ENCODE measurements around the gene OLIG1. TPM values are rescaled to one million over a fixed set of nuclear protein-coding genes. Genes with fewer than 3 reads are reported as not detected.

OLIG1 gene
- total and polyA plus RNA-seq, 3 experiments from 2014 or later = not detected

DNA sequence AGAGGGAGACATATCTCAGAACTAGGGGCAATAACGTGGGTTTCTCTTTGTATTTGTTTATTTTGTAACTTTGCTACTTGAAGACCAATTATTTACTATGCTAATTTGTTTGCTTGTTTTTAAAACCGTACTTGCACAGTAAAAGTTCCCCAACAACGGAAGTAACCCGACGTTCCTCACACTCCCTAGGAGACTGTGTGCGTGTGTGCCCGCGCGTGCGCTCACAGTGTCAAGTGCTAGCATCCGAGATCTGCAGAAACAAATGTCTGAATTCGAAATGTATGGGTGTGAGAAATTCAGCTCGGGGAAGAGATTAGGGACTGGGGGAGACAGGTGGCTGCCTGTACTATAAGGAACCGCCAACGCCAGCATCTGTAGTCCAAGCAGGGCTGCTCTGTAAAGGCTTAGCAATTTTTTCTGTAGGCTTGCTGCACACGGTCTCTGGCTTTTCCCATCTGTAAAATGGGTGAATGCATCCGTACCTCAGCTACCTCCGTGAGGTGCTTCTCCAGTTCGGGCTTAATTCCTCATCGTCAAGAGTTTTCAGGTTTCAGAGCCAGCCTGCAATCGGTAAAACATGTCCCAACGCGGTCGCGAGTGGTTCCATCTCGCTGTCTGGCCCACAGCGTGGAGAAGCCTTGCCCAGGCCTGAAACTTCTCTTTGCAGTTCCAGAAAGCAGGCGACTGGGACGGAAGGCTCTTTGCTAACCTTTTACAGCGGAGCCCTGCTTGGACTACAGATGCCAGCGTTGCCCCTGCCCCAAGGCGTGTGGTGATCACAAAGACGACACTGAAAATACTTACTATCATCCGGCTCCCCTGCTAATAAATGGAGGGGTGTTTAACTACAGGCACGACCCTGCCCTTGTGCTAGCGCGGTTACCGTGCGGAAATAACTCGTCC, 45.5 kb upstream of the OLIG1 start:
- no peak for DNase-seq
- Histone ChIP-seq H3K36me3 (ENCODE audit: insufficient read depth, low read length) (no peaks in the 10 kb centered on the region), H3K27me3 (ENCODE audit: insufficient read depth, low read length, poor library complexity, severe bottlenecking) (peaks cover 85% of the 10 kb centered on the region), H3K4me3 (ENCODE audit: low read length) (no peak overlapping the region), H3K27ac (ENCODE audit: low read depth, low read length) (no peak overlapping the region), H3K4me1 (ENCODE audit: insufficient read depth, low read length) (peaks cover 36% of the 10 kb centered on the region), H3K9me3 (ENCODE audit: low read length) (no peaks in the 10 kb centered on the region)
- ChIA-PET CTCF (no interaction called here), POLR2A (no interaction called here)
- Mint-ChIP-seq H3K4me1 (peaks cover 45 to 81% (median 55%) of the 10 kb centered on the region in 3 donors), H3K27me3 (peaks cover 72 to 81% of the 10 kb centered on the region in 2 donors), H3K9me3 (peaks cover 0 to 2% (median 0%) of the 10 kb centered on the region in 5 donors), H3K4me3 (peak overlapping the region; percentile 28 to 64 (median 41)), H3K36me3 (no peaks in the 10 kb centered on the region), H3K27ac (peak overlapping the region in 3 of 8 donors; percentile 31 to 71 (median 55))

GRCh38 chr21:33025106-33025488, 44.8 kb upstream of the OLIG1 start:
- Mint-ChIP-seq H3K9me3 (peaks cover 0 to 2% (median 0%) of the 10 kb centered on the region in 5 donors), H3K4me1 (peaks cover 44 to 83% (median 54%) of the 10 kb centered on the region in 3 donors), H3K4me3 (peak overlapping the region in 2 of 7 donors; percentile 26 to 45), H3K27me3 (peaks cover 77 to 84% of the 10 kb centered on the region in 2 donors), H3K36me3 (no peaks in the 10 kb centered on the region), H3K27ac (peak overlapping the region in 2 of 8 donors; percentile 31 to 55)
- H3K27ac ChIP-seq (ENCODE audit: low read depth, low read length) = no peak overlapping the region
- DNase-seq = no peak
- H3K27me3 ChIP-seq (ENCODE audit: insufficient read depth, low read length, poor library complexity, severe bottlenecking) = peaks cover 87% of the 10 kb centered on the region
- no peaks in the 10 kb centered on the region for H3K36me3 ChIP-seq (ENCODE audit: insufficient read depth, low read length)
- CTCF ChIA-PET = no interaction called here
- POLR2A ChIA-PET = no interaction called here
- no peak overlapping the region for H3K4me3 ChIP-seq (ENCODE audit: low read length)
- no peaks in the 10 kb centered on the region for H3K9me3 ChIP-seq (ENCODE audit: low read length)
- peaks cover 37% of the 10 kb centered on the region for H3K4me1 ChIP-seq (ENCODE audit: insufficient read depth, low read length)

DNA sequence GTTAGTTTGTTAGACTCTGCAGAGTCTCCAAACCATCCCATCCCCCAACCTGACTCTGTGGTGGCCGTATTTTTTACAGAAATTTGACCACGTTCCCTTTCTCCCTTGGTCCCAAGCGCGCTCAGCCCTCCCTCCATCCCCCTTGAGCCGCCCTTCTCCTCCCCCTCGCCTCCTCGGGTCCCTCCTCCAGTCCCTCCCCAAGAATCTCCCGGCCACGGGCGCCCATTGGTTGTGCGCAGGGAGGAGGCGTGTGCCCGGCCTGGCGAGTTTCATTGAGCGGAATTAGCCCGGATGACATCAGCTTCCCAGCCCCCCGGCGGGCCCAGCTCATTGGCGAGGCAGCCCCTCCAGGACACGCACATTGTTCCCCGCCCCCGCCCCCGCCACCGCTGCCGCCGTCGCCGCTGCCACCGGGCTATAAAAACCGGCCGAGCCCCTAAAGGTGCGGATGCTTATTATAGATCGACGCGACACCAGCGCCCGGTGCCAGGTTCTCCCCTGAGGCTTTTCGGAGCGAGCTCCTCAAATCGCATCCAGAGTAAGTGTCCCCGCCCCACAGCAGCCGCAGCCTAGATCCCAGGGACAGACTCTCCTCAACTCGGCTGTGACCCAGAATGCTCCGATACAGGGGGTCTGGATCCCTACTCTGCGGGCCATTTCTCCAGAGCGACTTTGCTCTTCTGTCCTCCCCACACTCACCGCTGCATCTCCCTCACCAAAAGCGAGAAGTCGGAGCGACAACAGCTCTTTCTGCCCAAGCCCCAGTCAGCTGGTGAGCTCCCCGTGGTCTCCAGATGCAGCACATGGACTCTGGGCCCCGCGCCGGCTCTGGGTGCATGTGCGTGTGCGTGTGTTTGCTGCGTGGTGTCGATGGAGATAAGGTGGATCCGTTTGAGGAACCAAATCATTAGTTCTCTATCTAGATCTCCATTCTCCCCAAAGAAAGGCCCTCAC, 44.2 kb upstream of the OLIG1 start, which contains the start of gene OLIG2:
OLIG2 (plus strand) TSS at position 447 of the 954 bp plus-strand sequence. CDS start 928 bp downstream, outside the sequence.
- DNase-seq = no peak
- no peaks in the 10 kb centered on the region for H3K9me3 ChIP-seq (ENCODE audit: low read length)
- peak within 1 kb of the TSS; percentile 23 to 86 (median 57) for H3K4me3 Mint-ChIP-seq
- peaks cover 39 to 76% (median 49%) of the 10 kb centered on the region in 3 donors for H3K4me1 Mint-ChIP-seq
- POLR2A ChIA-PET = no interaction called here
- peak within 1 kb of the TSS in 3 of 8 donors; percentile 14 to 59 (median 55) for H3K27ac Mint-ChIP-seq
- no peak within 1 kb of the TSS for H3K4me3 ChIP-seq (ENCODE audit: low read length)
- peaks cover 76 to 85% of the 10 kb centered on the region in 2 donors for H3K27me3 Mint-ChIP-seq
- H3K36me3 Mint-ChIP-seq = no peaks in the 10 kb centered on the region
- H3K36me3 ChIP-seq (ENCODE audit: insufficient read depth, low read length) = no peaks in the 10 kb centered on the region
- H3K9me3 Mint-ChIP-seq = peaks cover 0 to 2% (median 0%) of the 10 kb centered on the region in 5 donors
- no peak within 1 kb of the TSS for H3K27ac ChIP-seq (ENCODE audit: low read depth, low read length)
- H3K27me3 ChIP-seq (ENCODE audit: insufficient read depth, low read length, poor library complexity, severe bottlenecking) = peaks cover 84% of the 10 kb centered on the region
- CTCF ChIA-PET = no interaction called here
- peaks cover 33% of the 10 kb centered on the region for H3K4me1 ChIP-seq (ENCODE audit: insufficient read depth, low read length)

DNA sequence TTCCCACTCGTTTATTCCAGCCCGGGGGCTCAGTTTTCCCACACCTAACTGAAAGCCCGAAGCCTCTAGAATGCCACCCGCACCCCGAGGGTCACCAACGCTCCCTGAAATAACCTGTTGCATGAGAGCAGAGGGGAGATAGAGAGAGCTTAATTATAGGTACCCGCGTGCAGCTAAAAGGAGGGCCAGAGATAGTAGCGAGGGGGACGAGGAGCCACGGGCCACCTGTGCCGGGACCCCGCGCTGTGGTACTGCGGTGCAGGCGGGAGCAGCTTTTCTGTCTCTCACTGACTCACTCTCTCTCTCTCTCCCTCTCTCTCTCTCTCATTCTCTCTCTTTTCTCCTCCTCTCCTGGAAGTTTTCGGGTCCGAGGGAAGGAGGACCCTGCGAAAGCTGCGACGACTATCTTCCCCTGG, 43.5 kb upstream of the OLIG1 start:
- Histone ChIP-seq H3K27me3 (ENCODE audit: insufficient read depth, low read length, poor library complexity, severe bottlenecking) (peaks cover 78% of the 10 kb centered on the region), H3K4me3 (ENCODE audit: low read length) (no peak overlapping the region), H3K27ac (ENCODE audit: low read depth, low read length) (no peak overlapping the region), H3K36me3 (ENCODE audit: insufficient read depth, low read length) (no peaks in the 10 kb centered on the region), H3K9me3 (ENCODE audit: low read length) (no peaks in the 10 kb centered on the region), H3K4me1 (ENCODE audit: insufficient read depth, low read length) (peaks cover 33% of the 10 kb centered on the region)
- H3K27me3 Mint-ChIP-seq = peaks cover 76 to 83% of the 10 kb centered on the region in 2 donors
- peak overlapping the region in 6 of 7 donors; percentile 47 to 86 (median 58) for H3K4me3 Mint-ChIP-seq
- H3K36me3 Mint-ChIP-seq = no peaks in the 10 kb centered on the region
- ChIA-PET CTCF (no interaction called here), POLR2A (no interaction called here)
- peaks cover 0 to 2% (median 0%) of the 10 kb centered on the region in 5 donors for H3K9me3 Mint-ChIP-seq
- no peak for DNase-seq
- H3K27ac Mint-ChIP-seq = peak overlapping the region in 2 of 8 donors; percentile 43 to 59
- H3K4me1 Mint-ChIP-seq = peaks cover 36 to 69% (median 49%) of the 10 kb centered on the region in 3 donors

DNA sequence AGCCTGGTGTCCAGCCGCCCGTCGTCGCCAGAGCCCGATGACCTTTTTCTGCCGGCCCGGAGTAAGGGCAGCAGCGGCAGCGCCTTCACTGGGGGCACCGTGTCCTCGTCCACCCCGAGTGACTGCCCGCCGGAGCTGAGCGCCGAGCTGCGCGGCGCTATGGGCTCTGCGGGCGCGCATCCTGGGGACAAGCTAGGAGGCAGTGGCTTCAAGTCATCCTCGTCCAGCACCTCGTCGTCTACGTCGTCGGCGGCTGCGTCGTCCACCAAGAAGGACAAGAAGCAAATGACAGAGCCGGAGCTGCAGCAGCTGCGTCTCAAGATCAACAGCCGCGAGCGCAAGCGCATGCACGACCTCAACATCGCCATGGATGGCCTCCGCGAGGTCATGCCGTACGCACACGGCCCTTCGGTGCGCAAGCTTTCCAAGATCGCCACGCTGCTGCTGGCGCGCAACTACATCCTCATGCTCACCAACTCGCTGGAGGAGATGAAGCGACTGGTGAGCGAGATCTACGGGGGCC, 43.0 kb upstream of the OLIG1 start:
- ChIA-PET CTCF (no interaction called here), POLR2A (no interaction called here)
- Histone ChIP-seq H3K27ac (ENCODE audit: low read depth, low read length) (no peak overlapping the region), H3K9me3 (ENCODE audit: low read length) (no peaks in the 10 kb centered on the region), H3K36me3 (ENCODE audit: insufficient read depth, low read length) (no peaks in the 10 kb centered on the region), H3K4me1 (ENCODE audit: insufficient read depth, low read length) (peaks cover 33% of the 10 kb centered on the region), H3K27me3 (ENCODE audit: insufficient read depth, low read length, poor library complexity, severe bottlenecking) (peaks cover 75% of the 10 kb centered on the region), H3K4me3 (ENCODE audit: low read length) (no peak overlapping the region)
- Mint-ChIP-seq H3K4me3 (peak overlapping the region in 4 of 7 donors; percentile 11 to 65 (median 57)), H3K27me3 (peaks cover 72 to 83% of the 10 kb centered on the region in 2 donors), H3K27ac (peak overlapping the region in 2 of 8 donors; percentile 43 to 59), H3K4me1 (peaks cover 36 to 64% (median 46%) of the 10 kb centered on the region in 3 donors), H3K36me3 (no peaks in the 10 kb centered on the region), H3K9me3 (peaks cover 0 to 2% (median 0%) of the 10 kb centered on the region in 5 donors)
- no peak for DNase-seq

- Histone ChIP-seq H3K4me3 (ENCODE audit: low read length) (no peak overlapping the region), H3K27me3 (ENCODE audit: insufficient read depth, low read length, poor library complexity, severe bottlenecking) (peaks cover 75% of the 10 kb centered on the region), H3K4me1 (ENCODE audit: insufficient read depth, low read length) (peaks cover 33% of the 10 kb centered on the region), H3K27ac (ENCODE audit: low read depth, low read length) (no peak overlapping the region), H3K36me3 (ENCODE audit: insufficient read depth, low read length) (no peaks in the 10 kb centered on the region), H3K9me3 (ENCODE audit: low read length) (no peaks in the 10 kb centered on the region)
- H3K4me1 Mint-ChIP-seq = peaks cover 32 to 57% (median 39%) of the 10 kb centered on the region in 3 donors
- H3K9me3 Mint-ChIP-seq = peaks cover 0 to 2% (median 0%) of the 10 kb centered on the region in 5 donors
- ChIA-PET CTCF (no interaction called here), POLR2A (no interaction called here)
- no peaks in the 10 kb centered on the region for H3K36me3 Mint-ChIP-seq
- peak overlapping the region in 2 of 7 donors; percentile 64 to 70 for H3K4me3 Mint-ChIP-seq
- H3K27me3 Mint-ChIP-seq = peaks cover 71 to 83% of the 10 kb centered on the region in 2 donors
- H3K27ac Mint-ChIP-seq = peak overlapping the region in 1 of 8 donors; percentile 73
- no peak for DNase-seq
Observed at GRCh38 chr21:33027401-33028286, 42.3 kb upstream of the OLIG1 start.

- Histone ChIP-seq H3K4me3 (ENCODE audit: low read length) (no peak overlapping the region), H3K4me1 (ENCODE audit: insufficient read depth, low read length) (peaks cover 33% of the 10 kb centered on the region), H3K27ac (ENCODE audit: low read depth, low read length) (no peak overlapping the region), H3K36me3 (ENCODE audit: insufficient read depth, low read length) (no peaks in the 10 kb centered on the region), H3K9me3 (ENCODE audit: low read length) (no peaks in the 10 kb centered on the region), H3K27me3 (ENCODE audit: insufficient read depth, low read length, poor library complexity, severe bottlenecking) (peaks cover 70% of the 10 kb centered on the region)
- H3K9me3 Mint-ChIP-seq = peaks cover 0 to 2% (median 0%) of the 10 kb centered on the region in 5 donors
- no peak for DNase-seq
- no peaks in the 10 kb centered on the region for H3K36me3 Mint-ChIP-seq
- peak overlapping the region in 1 of 8 donors; percentile 73 for H3K27ac Mint-ChIP-seq
- peaks cover 31 to 55% (median 37%) of the 10 kb centered on the region in 3 donors for H3K4me1 Mint-ChIP-seq
- POLR2A ChIA-PET = no interaction called here
- CTCF ChIA-PET = no interaction called here
- peaks cover 70 to 83% of the 10 kb centered on the region in 2 donors for H3K27me3 Mint-ChIP-seq
- peak overlapping the region; percentile 3 to 76 (median 64) for H3K4me3 Mint-ChIP-seq
Observed at GRCh38 chr21:33028287-33028670, 41.7 kb upstream of the OLIG1 start.
